PC-3 (cell line): ENCODE measurements around the gene CCBE1. TPM values are rescaled to one million over a fixed set of nuclear protein-coding genes. Genes with fewer than 3 reads are reported as not detected.

Experiments used
- ATAC-seq: fragments of 200-7000 bp; cut with Tn5 transposase; 2 replicates; pipeline ENCODE4 v1.9.1; 2020; ENCODE audit warnings: mild to moderate bottlenecking, moderate library complexity
- BruUV-seq: library from RNA; stranded (reverse); fragments of 400-500 nt; replicated peaks from 2 replicates; lab custom pipeline; 2021; lab: Mats Ljungman, UMichigan
- CTCF ChIA-PET: fragments of 300-600 bp; sonication (Branson Sonifier 250); formaldehyde crosslinking; loops from one replicate; lab custom pipeline; 2022; ENCODE audit warnings: antibody characterized with exemption; lab: Charles Lee
- POLR2A ChIA-PET: fragments of 300-600 bp; sonication (Branson Sonifier 250); formaldehyde crosslinking; loops from one replicate; lab custom pipeline; 2022; ENCODE audit warnings: antibody characterized with exemption; ENCODE audit not compliant: unreplicated experiment; lab: Charles Lee
- DNase-seq: peaks from one replicate; pipeline ENCODE4 v3.0.0-alpha.2; 2015
- H2AFZ ChIP-seq: fragments of 300-600 bp; sonication (generic); 2 replicates; pipeline ENCODE4 v1.6.0; 2016; ENCODE audit warnings: antibody characterized with exemption, low read length
- H3F3A ChIP-seq: fragments of 300-600 bp; sonication (generic); one replicate; pipeline ENCODE4 v1.6.0; 2017; ENCODE audit warnings: antibody characterized with exemption, low read length, control low read depth, mild to moderate bottlenecking; ENCODE audit not compliant: unreplicated experiment
- H3K27ac ChIP-seq: fragments of 300-600 bp; sonication (generic); 2 replicates; pipeline ENCODE4 v1.5.1; 2016; ENCODE audit warnings: mild to moderate bottlenecking, low read length
- H3K27me3 ChIP-seq: fragments of 300-600 bp; sonication (generic); 2 replicates; pipeline ENCODE4 v1.6.1; 2016; ENCODE audit warnings: low read length, mixed read lengths
- H3K36me3 ChIP-seq: fragments of 300-600 bp; sonication (generic); 2 replicates; pipeline ENCODE4 v1.6.1; 2016; ENCODE audit warnings: low read depth, mixed run types, low read length, mixed read lengths
- H3K4me1 ChIP-seq: fragments of 300-600 bp; sonication (generic); 2 replicates; pipeline ENCODE4 v1.5.1; 2016; ENCODE audit warnings: low read length; ENCODE audit not compliant: insufficient read depth
- H3K4me2 ChIP-seq: fragments of 300-600 bp; sonication (generic); 2 replicates; pipeline ENCODE4 v1.6.0; 2016; ENCODE audit warnings: low read length
- H3K4me3 ChIP-seq: fragments of 300-600 bp; sonication (generic); 2 replicates; pipeline ENCODE4 v1.5.1; 2016; ENCODE audit warnings: mild to moderate bottlenecking, low read length, mixed read lengths
- H3K79me2 ChIP-seq: fragments of 300-600 bp; sonication (generic); 2 replicates; pipeline ENCODE4 v1.6.1; 2017; ENCODE audit warnings: low read length, mixed read lengths
- H3K9ac ChIP-seq: fragments of 300-600 bp; sonication (generic); 2 replicates; pipeline ENCODE4 v1.6.0; 2016; ENCODE audit warnings: mild to moderate bottlenecking, low read length
- H3K9me2 ChIP-seq: fragments of 300-600 bp; sonication (generic); replicated peaks from 2 replicates; pipeline ENCODE4 v1.6.1; 2016; ENCODE audit warnings: mixed run types, low read length, mixed read lengths
- H3K9me3 ChIP-seq: fragments of 300-600 bp; sonication (generic); 2 replicates; pipeline ENCODE4 v1.6.1; 2016; ENCODE audit warnings: low read length, mixed read lengths
- H4K20me1 ChIP-seq: fragments of 300-600 bp; sonication (generic); 2 replicates; pipeline ENCODE4 v1.6.1; 2016; ENCODE audit warnings: low read length, mixed read lengths
- CTCF ChIP-seq: fragments of 300-600 bp; sonication (generic); conservative IDR thresholded peaks from 2 replicates; pipeline ENCODE4 v1.5.1; 2017; ENCODE audit warnings: antibody characterized with exemption, low read depth, mild to moderate bottlenecking, low read length
- EZH2 ChIP-seq: fragments of 300-600 bp; sonication (generic); IDR thresholded peaks from one replicate; pipeline ENCODE4 v1.6.1; 2017; ENCODE audit warnings: antibody characterized with exemption, mild to moderate bottlenecking, low read length; ENCODE audit not compliant: unreplicated experiment
- EZH2phosphoT487 ChIP-seq: fragments of 300-600 bp; sonication (generic); IDR thresholded peaks from 2 replicates; pipeline ENCODE4 v1.6.1; 2018; ENCODE audit warnings: mild to moderate bottlenecking, antibody characterized with exemption, low read length, borderline replicate concordance
- intact Hi-C: fragments of 100-400 bp; cut with micrococcal nuclease; formaldehyde crosslinking; loops from 2 replicates; pipeline ENCODE4 v1.9.0; 2023
- total RNA-seq: library from RNA; depleted of rRNA; stranded (reverse); fragments of >200 nt; gene quantifications from 2 replicates; pipeline ENCODE4 v1.2.3, GENCODE V29; 2014

The CCBE1 gene
- total RNA-seq, 1 experiment from 2014 or later: 13.9 TPM

GRCh38 chr18:59454909-59455727 lies 242.1 kb downstream of the CCBE1 start:
- Histone ChIP-seq H3K4me1 (no peaks in the 10 kb centered on the region), H3F3A (no peaks in the 10 kb centered on the region), H4K20me1 (no peaks in the 10 kb centered on the region), H3K36me3 (no peaks in the 10 kb centered on the region), H3K4me3 (no peak overlapping the region), H3K27ac (no peak overlapping the region), H3K4me2 (no peak overlapping the region), H3K79me2 (no peaks in the 10 kb centered on the region), H2AFZ (no peak overlapping the region), H3K9ac (no peak overlapping the region), H3K27me3 (no peaks in the 10 kb centered on the region), H3K9me2 (no peaks in the 10 kb centered on the region), H3K9me3 (no peaks in the 10 kb centered on the region)
- POLR2A ChIA-PET: no interaction called here
- ATAC-seq (no peak), DNase-seq (no peak)
- CTCF ChIA-PET: no interaction called here
- BruUV-seq: no TSS peak
- TF ChIP-seq EZH2phosphoT487 (no peak), CTCF (no peak), EZH2 (no peak)
- intact Hi-C loops: loop anchor here (5.0 kb wide), 1 partner anchor 237 kb away; no protein-coding TSS in a partner anchor

- intact Hi-C loops: no loop called here
- Histone ChIP-seq H3K4me1 (no peaks in the 10 kb centered on the region), H4K20me1 (no peaks in the 10 kb centered on the region), H3K9me3 (no peaks in the 10 kb centered on the region), H3K79me2 (no peaks in the 10 kb centered on the region), H3K4me2 (no peak overlapping the region), H3K27me3 (no peaks in the 10 kb centered on the region), H2AFZ (no peak overlapping the region), H3K4me3 (no peak overlapping the region), H3K9me2 (no peaks in the 10 kb centered on the region), H3K27ac (no peak overlapping the region), H3F3A (no peaks in the 10 kb centered on the region), H3K36me3 (no peaks in the 10 kb centered on the region), H3K9ac (no peak overlapping the region)
- BruUV-seq: no TSS peak
- DNase-seq: no peak
- POLR2A ChIA-PET: no interaction called here
- CTCF ChIA-PET: no interaction called here
- ATAC-seq: no peak
- no peak for TF ChIP-seq EZH2phosphoT487
- no peak for TF ChIP-seq EZH2
- no peak for TF ChIP-seq CTCF
These were observed 243.7 kb downstream of the CCBE1 start for GRCh38 chr18:59453468-59453961.

- no peak for TF ChIP-seq EZH2
- no peak for TF ChIP-seq EZH2phosphoT487
- H3K4me2 ChIP-seq: no peak overlapping the region
- H2AFZ ChIP-seq: no peak overlapping the region
- H3K36me3 ChIP-seq: no peaks in the 10 kb centered on the region
- ATAC-seq (no peak), DNase-seq (no peak)
- no peak overlapping the region for H3K27ac ChIP-seq
- H3K9ac ChIP-seq: no peak overlapping the region
- H3K9me3 ChIP-seq: no peaks in the 10 kb centered on the region
- no peaks in the 10 kb centered on the region for H4K20me1 ChIP-seq
- no peaks in the 10 kb centered on the region for H3F3A ChIP-seq
- no TSS peak for BruUV-seq
- no peak overlapping the region for H3K4me3 ChIP-seq
- intact Hi-C loops: no loop called here
- no peaks in the 10 kb centered on the region for H3K79me2 ChIP-seq
- POLR2A ChIA-PET: no interaction called here
- CTCF ChIA-PET: no interaction called here
- no peaks in the 10 kb centered on the region for H3K9me2 ChIP-seq
- no peaks in the 10 kb centered on the region for H3K27me3 ChIP-seq
- no peaks in the 10 kb centered on the region for H3K4me1 ChIP-seq
These were observed 245.3 kb downstream of the CCBE1 start for GRCh38 chr18:59451963-59452362.
